ENCODE measurements around the gene OR4A47.
"Not testable (repeated sequence)": the region's sequence is repeated elsewhere in the genome, so short reads cannot be mapped to it uniquely, and the experiment has no call there.

GRCh38 chr11:48473966-48474365 lies 14.6 kb upstream of the OR4A47 start:
- not testable (repeated sequence) for TF ChIP-seq CTCF (conservative IDR thresholded peaks at IDR 0.05); EZH2 (IDR thresholded peaks at IDR 0.05; ENCODE audit: low read depth)

Measured in PC-9 (cell line).